Erythroblast (primary cell): ENCODE data around the gene ABCA3.

Experiments used
- GATA1 ChIP-seq: IDR thresholded peaks from 2 replicates; pipeline ENCODE4 v1.6.1; 2011; ENCODE audit warnings: low read depth, mild to moderate bottlenecking, control low read depth, low read length, moderate library complexity
- POLR2A ChIP-seq: IDR thresholded peaks from 2 replicates; pipeline ENCODE4 v1.6.1; 2011; ENCODE audit warnings: mild to moderate bottlenecking, low read length

GRCh38 chr16:2366660-2367309 lies 26.3 kb upstream of the ABCA3 start:
- no peak for TF ChIP-seq POLR2A
- no peak for TF ChIP-seq GATA1
